Activated CD8-positive, alpha-beta T cell treated with anti-CD3 and anti-CD28 coated beads for 36 hours (primary cell): ENCODE results near the gene MRPL57. TPM values are rescaled to one million over a fixed set of nuclear protein-coding genes. Genes with fewer than 3 reads are reported as not detected.
"Not testable (repeated sequence)": the region's sequence is repeated elsewhere in the genome, so short reads cannot be mapped to it uniquely, and the experiment has no call there.

ENCODE experiments used
- ATAC-seq: fragments of 200-7000 bp; cut with Tn5 transposase; one replicate; pipeline ENCODE4 v1.10.0; 2021; ENCODE audit warnings: mild to moderate bottlenecking, moderate library complexity
- CTCF ChIA-PET: fragments of 350-600 bp; sonication (Branson Sonifier 250); formaldehyde crosslinking; loops from one replicate; lab custom pipeline; 2021; ENCODE audit warnings: antibody characterized with exemption; lab: Charles Lee
- POLR2A ChIA-PET: fragments of 350-600 bp; sonication (Branson Sonifier 250); formaldehyde crosslinking; loops from one replicate; lab custom pipeline; 2021; ENCODE audit warnings: antibody characterized with exemption; lab: Charles Lee
- DNase-seq: peaks from one replicate; pipeline ENCODE4 v3.0.0-alpha.2; 2020
- H3K27ac Mint-ChIP-seq: one replicate; pipeline ENCODE4 v1.8.0; 2021; ENCODE audit warnings: mild to moderate bottlenecking, mixed read lengths
- H3K27me3 Mint-ChIP-seq: one replicate; pipeline ENCODE4 v1.8.0; 2021; ENCODE audit warnings: mixed read lengths
- H3K36me3 Mint-ChIP-seq: one replicate; pipeline ENCODE4 v1.8.0; 2021; ENCODE audit warnings: low read depth, mixed read lengths
- H3K4me1 Mint-ChIP-seq: one replicate; pipeline ENCODE4 v1.8.0; 2021; ENCODE audit warnings: low read depth, mixed read lengths
- H3K4me3 Mint-ChIP-seq: one replicate; pipeline ENCODE4 v1.8.0; 2021; ENCODE audit warnings: mild to moderate bottlenecking, moderate library complexity, mixed read lengths
- H3K9me3 Mint-ChIP-seq: one replicate; pipeline ENCODE4 v1.8.0; 2021; ENCODE audit warnings: mixed read lengths
- CTCF ChIP-seq: fragments of 200-600 bp; IDR thresholded peaks from one replicate; pipeline ENCODE4 v1.8.0; 2022; ENCODE audit warnings: antibody characterized with exemption, mild to moderate bottlenecking
- intact Hi-C: fragments of 100-400 bp; cut with micrococcal nuclease; formaldehyde crosslinking; loops from one replicate; pipeline ENCODE4 v1.10.0; 2022
- total RNA-seq, 2 experiments: library from RNA; stranded (reverse); gene quantifications; one replicate each; pipeline ENCODE4 v1.2.3, GENCODE V29; 2021

The MRPL57 gene
- total RNA-seq, 2 experiments from 2014 or later: 24.8 to 25.5 TPM

GRCh38 chr13:21208652-21209154, 32.2 kb downstream of the MRPL57 start:
- Mint-ChIP-seq H3K36me3 (peaks cover 2% of the 10 kb centered on the region), H3K4me1 (no peaks in the 10 kb centered on the region), H3K4me3 (no peak overlapping the region), H3K27ac (no peak overlapping the region), H3K27me3 (peaks cover 19% of the 10 kb centered on the region), H3K9me3 (peaks cover 8% of the 10 kb centered on the region)
- ATAC-seq: no peak
- TF ChIP-seq CTCF: no peak
- no peak for DNase-seq
- intact Hi-C loops: no loop called here
- ChIA-PET CTCF (no interaction called here), POLR2A (no interaction called here)

- no peak overlapping the region for H3K4me3 Mint-ChIP-seq
- POLR2A ChIA-PET: no interaction called here
- intact Hi-C loops: no loop called here
- TF ChIP-seq CTCF: no peak
- no peaks in the 10 kb centered on the region for H3K4me1 Mint-ChIP-seq
- peaks cover 2% of the 10 kb centered on the region for H3K36me3 Mint-ChIP-seq
- peaks cover 8% of the 10 kb centered on the region for H3K9me3 Mint-ChIP-seq
- CTCF ChIA-PET: no interaction called here
- ATAC-seq: no peak
- DNase-seq: no peak
- H3K27ac Mint-ChIP-seq: no peak overlapping the region
- H3K27me3 Mint-ChIP-seq: peaks cover 21% of the 10 kb centered on the region
Observed at GRCh38 chr13:21212138-21212775, 35.8 kb downstream of the MRPL57 start.

GRCh38 chr13:21215419-21215818, 39.0 kb downstream of the MRPL57 start:
- H3K36me3 Mint-ChIP-seq, POLR2A ChIA-PET, CTCF ChIA-PET, H3K4me3 Mint-ChIP-seq, DNase-seq, intact Hi-C loops, ATAC-seq, H3K27ac Mint-ChIP-seq, H3K9me3 Mint-ChIP-seq: not testable (repeated sequence)
- peaks cover 19% of the 10 kb centered on the region for H3K27me3 Mint-ChIP-seq
- peaks cover 14% of the 10 kb centered on the region for H3K4me1 Mint-ChIP-seq

GRCh38 chr13:21216332-21216731, 39.9 kb downstream of the MRPL57 start:
- H3K9me3 Mint-ChIP-seq: peaks cover 10% of the 10 kb centered on the region
- CTCF ChIA-PET: no interaction called here
- DNase-seq: no peak
- H3K4me3 Mint-ChIP-seq: no peak overlapping the region
- peaks cover 2% of the 10 kb centered on the region for H3K36me3 Mint-ChIP-seq
- peaks cover 19% of the 10 kb centered on the region for H3K27me3 Mint-ChIP-seq
- intact Hi-C loops: no loop called here
- H3K4me1 Mint-ChIP-seq: peaks cover 14% of the 10 kb centered on the region
- POLR2A ChIA-PET: no interaction called here
- ATAC-seq: no peak
- H3K27ac Mint-ChIP-seq: no peak overlapping the region
- TF ChIP-seq CTCF: no peak

GRCh38 chr13:21218351-21219035, 42.0 kb downstream of the MRPL57 start:
- H3K4me3 Mint-ChIP-seq: no peak overlapping the region

More at GRCh38 chr13:21218351-21219035, 42.0 kb downstream of the MRPL57 start:
- intact Hi-C loops: no loop called here
- ChIA-PET CTCF (interaction anchor here (0.6 to 1.7 kb wide), 4 partner anchors 11 to 259 kb away, joined by 3 to 7 read pairs (median 4); partner anchors contain the start of genes MRPL57 and SKA3), POLR2A (interaction anchor here (1.2 kb wide), 1 partner anchor 43 kb away, joined by 4 read pairs; the partner anchor contains the start of gene SKA3)
- DNase-seq: peak; percentile 34
- TF ChIP-seq CTCF: no peak
- peaks cover 9% of the 10 kb centered on the region for H3K27me3 Mint-ChIP-seq
- H3K36me3 Mint-ChIP-seq: no peaks in the 10 kb centered on the region
- H3K4me1 Mint-ChIP-seq: peaks cover 14% of the 10 kb centered on the region
- H3K27ac Mint-ChIP-seq: peak overlapping the region; percentile 6
- peaks cover 8% of the 10 kb centered on the region for H3K9me3 Mint-ChIP-seq
- ATAC-seq: peak; percentile 92
